Astrocyte (in vitro differentiated cells and primary cell): ENCODE results near the gene IRF2BPL.

ENCODE experiments used
- EZH2 ChIP-seq: IDR thresholded peaks from 2 replicates; pipeline ENCODE4 v1.6.1; 2012; ENCODE audit warnings: mild to moderate bottlenecking, low read length, inconsistent platforms; ENCODE audit not compliant: insufficient read depth
- TF ChIP-seq, protein P1 (sequence below): IDR thresholded peaks from 2 replicates; pipeline ENCODE4 v1.5.1; 2011; ENCODE audit warnings: low read depth, mild to moderate bottlenecking, inconsistent platforms, low read length, moderate library complexity; ENCODE audit not compliant: insufficient read depth

- no peak for TF ChIP-seq EZH2
- TF ChIP-seq, protein P1, sequence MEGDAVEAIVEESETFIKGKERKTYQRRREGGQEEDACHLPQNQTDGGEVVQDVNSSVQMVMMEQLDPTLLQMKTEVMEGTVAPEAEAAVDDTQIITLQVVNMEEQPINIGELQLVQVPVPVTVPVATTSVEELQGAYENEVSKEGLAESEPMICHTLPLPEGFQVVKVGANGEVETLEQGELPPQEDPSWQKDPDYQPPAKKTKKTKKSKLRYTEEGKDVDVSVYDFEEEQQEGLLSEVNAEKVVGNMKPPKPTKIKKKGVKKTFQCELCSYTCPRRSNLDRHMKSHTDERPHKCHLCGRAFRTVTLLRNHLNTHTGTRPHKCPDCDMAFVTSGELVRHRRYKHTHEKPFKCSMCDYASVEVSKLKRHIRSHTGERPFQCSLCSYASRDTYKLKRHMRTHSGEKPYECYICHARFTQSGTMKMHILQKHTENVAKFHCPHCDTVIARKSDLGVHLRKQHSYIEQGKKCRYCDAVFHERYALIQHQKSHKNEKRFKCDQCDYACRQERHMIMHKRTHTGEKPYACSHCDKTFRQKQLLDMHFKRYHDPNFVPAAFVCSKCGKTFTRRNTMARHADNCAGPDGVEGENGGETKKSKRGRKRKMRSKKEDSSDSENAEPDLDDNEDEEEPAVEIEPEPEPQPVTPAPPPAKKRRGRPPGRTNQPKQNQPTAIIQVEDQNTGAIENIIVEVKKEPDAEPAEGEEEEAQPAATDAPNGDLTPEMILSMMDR = no peak
Observed at GRCh38 chr14:77003960-77004710, 24.4 kb downstream of the IRF2BPL start.
